ENCODE data around the gene DNLZ.

DNA sequence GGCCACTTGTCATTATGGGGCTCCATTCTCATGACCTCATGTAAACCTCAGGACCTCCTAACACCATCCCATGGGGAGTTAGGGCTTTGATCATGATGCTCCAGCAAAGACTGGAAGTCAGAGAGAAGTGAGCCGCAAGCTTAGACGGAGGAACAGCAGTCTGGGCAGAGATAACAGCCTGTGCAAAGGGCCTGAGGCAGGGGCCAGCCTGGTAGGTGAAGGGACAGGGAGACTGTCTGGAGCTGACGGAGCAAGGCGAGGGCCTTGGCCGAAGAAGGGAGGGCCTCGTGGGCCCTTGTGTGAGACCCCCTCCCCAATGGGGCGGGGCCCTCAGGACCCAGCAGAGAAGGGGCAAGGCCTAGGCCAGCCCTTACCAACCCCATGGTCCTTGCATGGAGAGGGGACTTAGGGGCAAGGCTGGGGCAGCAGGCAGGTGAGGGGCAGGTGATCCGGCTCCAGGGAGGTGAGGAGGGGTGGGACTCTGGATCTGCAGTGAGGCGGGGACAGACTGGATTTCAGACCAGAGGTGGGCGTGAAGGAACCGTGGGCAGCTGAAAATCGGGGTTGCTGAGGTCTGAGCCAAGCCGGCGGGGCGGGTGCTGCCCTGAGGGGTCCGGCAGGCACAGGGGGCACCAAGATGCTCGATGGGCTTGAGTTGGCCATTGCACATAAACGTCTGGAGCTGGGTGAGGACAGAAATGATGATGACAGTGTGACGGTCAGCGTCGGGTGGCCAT, 18.8 kb downstream of the DNLZ start:
- TF ChIP-seq GATA2 (IDR thresholded peaks at IDR 0.05; ENCODE audit: low read depth, low read length) (no peak), GATA3 (IDR thresholded peaks at IDR 0.05; ENCODE audit: low read depth, low read length) (no peak)

All from SH-SY5Y (cell line).